HG02798 (cell line): ENCODE results near the gene TMEM9B.

ENCODE experiments used
- ATAC-seq: cut with Tn5 transposase; IDR thresholded peaks from one replicate; pipeline ENCODE4 v1.9.1; 2021; ENCODE audit warnings: mild to moderate bottlenecking; ENCODE audit not compliant: unreplicated experiment, poor library complexity

The TMEM9B gene

DNA sequence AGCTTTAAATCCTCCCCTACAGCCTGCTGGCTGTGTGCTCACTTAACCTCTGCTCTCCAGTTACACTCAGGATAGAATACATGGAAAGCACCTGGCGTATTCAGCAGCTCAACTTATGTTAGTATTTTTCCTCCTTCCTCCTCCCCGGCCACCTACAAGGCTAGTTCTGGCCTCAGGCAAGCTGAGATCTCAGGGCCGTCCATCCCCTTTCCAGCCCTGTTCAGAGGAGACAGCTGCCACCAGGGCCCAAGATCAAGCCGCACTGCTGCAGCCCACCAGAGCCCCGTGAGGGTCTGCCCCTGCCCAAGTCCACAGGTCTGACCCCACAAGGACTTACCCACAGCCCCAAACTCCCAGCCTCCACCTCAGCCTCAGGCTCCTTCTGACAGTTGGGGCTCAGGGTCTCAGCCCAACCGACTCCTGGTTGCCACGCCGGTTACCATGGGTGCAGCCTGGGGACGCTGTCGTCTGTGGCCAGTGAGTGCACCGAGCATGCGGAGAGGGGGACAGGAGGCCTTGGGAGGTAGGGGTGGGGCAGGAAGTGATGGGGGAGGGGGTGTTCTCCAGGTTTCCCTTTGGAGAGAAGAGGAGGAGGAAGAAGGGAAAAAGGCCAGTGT is 31.6 kb downstream of the TMEM9B start, which contains the start of gene C11orf16:
Gene C11orf16, minus strand, starts transcription at position 384 of the 617 bp plus-strand sequence. CDS start 639 bp downstream, outside the sequence.
- no peak for ATAC-seq

DNA sequence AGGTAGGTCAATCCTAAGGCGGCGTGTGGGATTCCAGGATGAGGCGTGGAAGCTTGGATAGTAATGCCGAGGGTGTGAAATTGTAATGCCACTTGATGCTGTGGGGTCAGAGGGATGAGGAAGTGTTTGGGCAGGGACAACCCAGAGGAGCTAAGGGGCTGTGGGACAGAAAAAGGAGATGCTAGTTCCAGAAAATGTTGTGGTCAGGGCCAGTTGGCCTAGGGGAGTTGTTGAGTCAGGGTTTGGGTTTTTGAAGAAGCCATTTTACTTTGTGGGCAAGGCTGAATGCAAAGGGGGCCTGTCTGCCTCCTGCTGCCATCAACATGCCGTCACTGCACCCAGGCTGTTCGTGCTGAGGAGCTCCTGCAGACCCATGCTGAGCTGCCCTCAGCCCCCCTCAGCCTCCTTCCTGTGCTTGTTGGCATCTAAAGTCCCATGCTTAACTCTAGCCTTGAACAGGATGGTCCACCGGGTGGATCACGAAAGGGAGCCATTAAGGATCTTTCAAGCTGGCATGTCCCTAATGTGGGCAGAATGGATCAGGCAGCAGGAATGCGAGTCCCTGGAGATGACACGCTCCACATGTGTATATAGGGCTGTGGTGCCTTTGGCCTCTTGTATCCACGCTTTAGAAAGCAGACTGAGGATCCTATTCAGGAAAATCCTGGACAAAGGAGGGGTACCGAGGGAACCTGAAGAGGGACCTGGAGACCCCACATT is 33.6 kb downstream of the TMEM9B start:
- no peak for ATAC-seq

DNA sequence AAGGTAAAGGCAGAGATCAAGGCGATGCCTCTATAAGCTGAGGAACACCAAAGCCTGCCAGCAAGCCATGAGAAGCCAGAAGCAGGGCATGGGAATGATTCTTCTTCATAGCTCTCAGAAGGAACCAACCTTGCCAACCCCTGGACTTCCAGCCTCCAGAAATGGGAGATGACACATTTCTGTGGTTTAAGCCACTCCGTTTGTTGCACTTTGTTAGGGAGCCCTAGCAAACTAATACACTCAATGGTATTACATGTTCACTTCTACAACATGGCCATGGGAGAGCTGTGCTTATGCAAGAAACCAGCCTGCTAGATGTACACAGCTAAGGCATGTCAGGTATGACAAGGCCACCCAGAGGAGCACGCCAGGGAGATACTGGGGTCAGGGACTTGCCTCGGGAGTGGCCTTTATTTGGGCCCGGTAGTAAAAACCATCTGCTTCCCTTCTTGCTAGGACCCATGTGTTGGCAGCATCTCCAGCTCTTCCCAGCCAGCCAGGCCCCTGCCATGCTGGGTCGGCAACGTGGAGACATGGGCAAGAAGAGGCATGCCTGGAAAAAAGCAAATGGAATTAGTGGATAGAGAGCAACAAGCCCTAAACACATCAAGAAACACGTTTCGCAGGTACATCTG is 35.1 kb downstream of the TMEM9B start:
- no peak for ATAC-seq

DNA sequence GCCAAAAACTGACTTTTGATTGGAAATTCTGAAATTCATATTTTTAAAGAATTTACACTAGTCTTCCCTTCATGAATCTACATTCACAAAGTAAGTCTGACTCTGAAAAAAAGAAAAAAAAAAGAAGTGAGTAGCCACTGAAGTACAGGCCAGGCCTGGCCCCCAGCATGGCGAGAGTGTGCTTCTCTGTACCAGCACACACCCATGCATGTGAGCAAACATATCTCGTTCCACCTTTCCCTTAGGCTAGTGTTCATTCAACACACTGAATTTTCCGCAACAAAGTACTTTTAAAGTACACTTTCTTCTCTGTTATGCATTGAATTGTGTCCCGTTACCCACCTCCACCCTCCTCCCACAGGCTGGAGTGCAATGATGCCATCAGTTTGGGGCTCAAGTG is 36.0 kb downstream of the TMEM9B start:
- ATAC-seq, result no peak

DNA sequence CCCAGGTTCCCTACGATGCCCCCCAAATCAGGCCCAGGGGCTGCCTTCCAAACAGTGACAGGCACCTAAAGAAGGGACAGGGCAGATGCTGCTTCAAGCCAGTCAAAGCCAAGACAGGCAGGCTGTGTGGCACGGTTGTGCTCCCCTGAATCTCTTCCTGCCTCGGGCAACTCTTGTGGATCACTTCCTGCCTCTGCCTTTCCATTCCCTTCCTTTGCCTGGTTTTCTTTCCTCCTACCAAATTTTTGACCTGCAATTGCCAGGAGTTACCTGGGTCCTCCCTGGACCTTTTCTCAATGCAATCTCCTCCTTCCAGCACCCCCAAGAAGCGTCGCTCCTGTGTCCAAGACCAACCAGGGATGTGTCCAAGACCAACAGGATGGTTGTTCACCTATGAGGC is 37.0 kb downstream of the TMEM9B start:
- no peak for ATAC-seq

DNA sequence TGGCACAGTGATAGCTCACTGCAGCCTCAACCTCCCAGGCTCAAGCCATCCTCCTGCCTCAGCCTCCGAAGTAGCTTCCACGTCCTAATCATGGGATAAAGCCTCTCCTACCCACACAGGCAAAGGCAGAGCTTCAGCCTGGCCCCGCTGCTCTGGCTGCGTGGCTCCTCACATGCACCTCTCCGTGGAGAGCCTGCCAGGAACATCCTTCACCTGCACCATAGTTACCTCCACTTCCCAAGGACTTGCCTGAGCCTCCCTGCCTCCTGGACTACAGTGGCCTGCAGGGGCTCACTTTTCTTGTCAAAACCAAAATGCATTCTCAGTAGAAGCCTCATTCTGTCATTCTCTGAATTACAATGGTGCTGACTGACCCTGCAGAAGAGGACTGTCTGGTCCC is 38.0 kb downstream of the TMEM9B start:
- no peak for ATAC-seq

- ATAC-seq, result no peak
Measured at GRCh38 chr11:8925711-8926110, 38.5 kb downstream of the TMEM9B start.

GRCh38 chr11:8922691-8923090 is 41.6 kb downstream of the TMEM9B start:
- ATAC-seq, result no peak

- no peak for ATAC-seq
Measured at GRCh38 chr11:8917157-8917825, 47.0 kb downstream of the TMEM9B start.

DNA sequence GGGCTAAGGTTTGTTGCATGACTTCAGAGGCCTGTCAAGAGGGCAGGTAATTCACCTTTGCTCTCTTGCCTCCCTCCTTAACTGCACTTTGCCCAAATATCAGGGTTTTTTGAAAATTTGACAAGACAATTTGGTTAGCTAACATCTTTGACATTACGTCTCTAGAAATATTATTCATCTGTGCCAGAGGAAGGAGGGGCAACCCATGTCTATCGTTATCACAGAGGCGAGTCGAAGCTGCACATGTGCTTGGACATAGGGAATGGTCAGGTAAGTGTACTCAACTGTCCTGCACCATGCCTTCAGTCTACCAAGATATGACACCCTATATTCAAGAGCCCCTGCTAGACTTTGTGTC is 49.6 kb downstream of the TMEM9B start:
- no peak for ATAC-seq

DNA sequence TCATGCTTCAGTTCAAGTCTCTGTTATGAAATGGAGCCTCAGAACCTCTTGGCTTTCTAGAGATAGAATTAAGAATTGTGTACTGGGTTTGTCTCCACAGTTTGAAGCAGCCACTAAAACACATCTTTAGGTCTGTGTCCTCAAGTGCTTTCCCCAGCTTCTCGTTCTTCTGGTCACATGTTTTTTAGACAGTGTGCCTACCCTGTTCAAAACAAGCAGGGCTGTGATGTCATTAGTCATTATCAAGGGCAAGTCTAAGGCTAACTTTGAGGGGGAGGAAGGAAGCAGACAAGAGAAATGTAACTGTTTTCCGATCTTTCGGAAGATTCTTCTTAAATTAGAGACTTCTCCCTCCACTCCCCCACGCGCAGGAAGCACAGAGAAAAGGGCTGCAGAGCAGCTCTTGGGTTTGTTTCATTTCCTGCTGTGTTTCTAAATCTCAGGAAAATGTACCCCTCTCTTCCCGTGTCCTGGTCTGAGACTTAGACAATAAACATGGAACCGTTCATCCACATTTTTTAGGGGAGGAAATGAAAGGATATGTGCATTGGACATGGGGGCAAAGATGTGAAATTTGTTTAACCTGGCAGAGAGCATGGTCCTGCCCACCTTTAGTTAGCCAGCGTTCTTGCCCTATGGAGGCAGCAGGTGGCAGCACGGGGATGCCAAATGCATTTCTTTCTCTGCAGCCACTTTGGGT is 50.1 kb downstream of the TMEM9B start:
- ATAC-seq, result peak; percentile 24

GRCh38 chr11:8911029-8911823 is 53.0 kb downstream of the TMEM9B start, which contains the start of gene AKIP1:
Gene AKIP1 (plus strand): TSS chr11:8911189. CDS start chr11:8911450, 261 bp downstream.
- ATAC-seq, result peak; percentile 82

- ATAC-seq, result peak; percentile 17
Measured at GRCh38 chr11:8910649-8911026, 53.6 kb downstream of the TMEM9B start.

DNA sequence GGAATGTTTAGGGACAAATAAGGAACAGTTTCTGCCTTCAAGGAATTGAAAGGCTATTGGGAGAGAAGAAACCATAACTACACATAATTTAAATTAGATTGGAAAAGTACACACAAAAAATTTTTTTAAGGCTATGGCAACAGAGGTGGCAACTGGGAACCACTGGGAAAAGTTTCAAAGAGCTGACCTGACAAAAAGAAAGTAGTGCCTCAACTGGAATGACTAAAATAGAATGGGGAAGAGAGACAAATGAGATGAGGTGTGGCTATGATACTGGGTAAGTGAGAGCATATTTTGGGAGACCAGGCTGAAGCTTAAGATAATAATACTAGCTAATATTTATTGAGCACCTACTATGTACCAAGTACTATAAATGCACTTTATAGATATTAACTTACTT is 56.1 kb downstream of the TMEM9B start:
- no peak for ATAC-seq

DNA sequence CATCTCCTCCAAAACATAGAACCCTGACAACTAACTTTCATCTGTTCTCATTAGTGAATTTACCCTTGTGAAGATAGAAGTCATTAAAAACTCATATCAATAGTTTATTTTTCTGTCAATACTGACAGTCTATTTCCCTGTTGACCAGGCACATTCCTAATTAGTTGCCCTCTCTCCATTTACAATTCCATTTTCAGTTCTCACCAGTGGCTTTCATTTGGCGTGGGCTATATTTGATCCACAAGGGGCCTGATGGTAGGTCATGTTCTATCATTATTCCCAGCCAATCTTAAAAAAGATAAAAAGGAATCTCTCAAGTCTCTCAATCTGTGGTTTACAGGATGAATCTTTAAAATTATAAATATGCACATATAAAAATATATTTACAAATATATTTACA is 57.1 kb downstream of the TMEM9B start:
- no peak for ATAC-seq

DNA sequence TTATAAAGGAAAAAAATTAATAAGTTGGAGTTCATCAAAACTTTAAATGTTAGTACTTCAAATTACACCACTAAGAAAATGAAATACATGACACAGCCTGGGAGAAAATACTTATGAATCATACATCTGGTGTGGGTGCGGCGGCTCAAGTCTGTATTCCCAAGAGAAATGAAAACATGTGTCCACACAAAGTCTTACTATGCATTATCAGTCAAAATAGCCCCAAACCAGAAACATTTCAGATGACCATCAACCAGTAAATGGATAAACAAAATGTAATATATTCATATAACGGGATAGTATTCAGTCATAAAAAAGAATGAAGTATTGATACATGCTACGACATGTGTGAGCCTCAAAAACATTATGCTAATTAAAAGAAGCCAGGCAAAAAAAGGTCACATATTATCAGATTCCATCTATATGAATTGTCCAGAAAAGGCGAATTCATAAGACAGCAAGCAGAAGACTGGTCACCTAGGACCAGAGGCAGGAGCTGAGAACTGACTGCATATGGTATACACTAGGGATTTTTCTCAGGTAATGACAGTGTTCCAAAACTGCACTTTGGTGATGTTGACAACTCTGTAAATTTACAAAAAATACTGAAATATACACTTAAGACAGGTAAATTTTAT is 58.6 kb downstream of the TMEM9B start:
- no peak for ATAC-seq

GRCh38 chr11:8899119-8899753 is 65.0 kb downstream of the TMEM9B start:
- ATAC-seq, result no peak
